Measurements from ENCODE around the gene NT5DC4. TPM values are rescaled to one million over a fixed set of nuclear protein-coding genes. Genes with fewer than 3 reads are reported as not detected.

The NT5DC4 gene
- total and polyA plus RNA-seq, 2 of the 4 experiments (the other 2 are of a cell fraction), result not detected

GRCh38 chr2:112698834-112699515, 21.8 kb upstream of the NT5DC4 start:
- no peaks in the 10 kb centered on the region for H3K36me3 ChIP-seq (ENCODE audit: control insufficient read depth, insufficient read depth, low read length)
- no peak overlapping the region for H3K14ac ChIP-seq (replicated peaks; ENCODE audit: low read depth, low read length)
- BruUV-seq (replicated peaks), result no TSS peak
- no peak overlapping the region for H3K4me3 ChIP-seq (ENCODE audit: insufficient read depth, low read depth, low read length)
- no peak overlapping the region for H3K56ac ChIP-seq (ENCODE audit: extremely low read depth, insufficient read depth, low read length)
- ATAC-seq (ENCODE audit: low read depth) (no peak), DNase-seq (no peak)
- no peak overlapping the region for H3K4ac ChIP-seq (ENCODE audit: low read depth, low read length)
- POLR2A ChIA-PET (ENCODE audit: unreplicated experiment), result no interaction called here
- in situ Hi-C loops (cut with MboI; ENCODE audit: low sequenced_read_pairs) (no loop called here), intact Hi-C loops (cut with micrococcal nuclease) (no loop called here), dilution Hi-C loops (cut with HindIII; ENCODE audit: low sequenced_read_pairs, unreplicated experiment) (no loop called here)
- H3K27ac ChIP-seq (ENCODE audit: insufficient read depth, low read length), result no peak overlapping the region
- H3K4me2 ChIP-seq (ENCODE audit: low read depth, low read length), result no peak overlapping the region
- H4K8ac ChIP-seq (ENCODE audit: low read depth in 2 of 2, low read length in 2 of 2), result no peak overlapping the region
- H4K20me1 ChIP-seq (ENCODE audit: insufficient read depth, low read length), result no peaks in the 10 kb centered on the region
- no peak overlapping the region for H2AK9ac ChIP-seq (replicated peaks; ENCODE audit: low read depth, low read length, poor library complexity)
- no peak overlapping the region for H2BK15ac ChIP-seq (ENCODE audit: low read depth, low read length)
- H3K4me1 ChIP-seq (ENCODE audit: control insufficient read depth, insufficient read depth, low read length), result no peaks in the 10 kb centered on the region
- no peaks in the 10 kb centered on the region for H3K9me3 ChIP-seq (ENCODE audit: control insufficient read depth, insufficient read depth, low read length)
- CTCF ChIA-PET, result interaction anchor here (0.8 to 1.3 kb wide), 2 partner anchors 14 to 51 kb away, joined by 3 read pairs; no protein-coding TSS in a partner anchor
- H2AFZ ChIP-seq (replicated peaks; ENCODE audit: low read length, poor library complexity), result no peak overlapping the region
- no peak overlapping the region for H2BK20ac ChIP-seq (ENCODE audit: low read depth, low read length)
- H3K79me1 ChIP-seq (ENCODE audit: low read depth in 1 of 2, low read length in 2 of 2), result no peaks in the 10 kb centered on the region
- no peak overlapping the region for H3K23ac ChIP-seq (ENCODE audit: low read depth, low read length)
- TF ChIP-seq RFX5 (IDR thresholded peaks at IDR 0.05; ENCODE audit: low read depth, low read length) (no peak), RCOR1 (IDR thresholded peaks at IDR 0.05; ENCODE audit: insufficient replicate concordance, low read length) (no peak)
- H4K5ac ChIP-seq (ENCODE audit: low read depth, low read length), result no peak overlapping the region
- no peak overlapping the region for H2AK5ac ChIP-seq (ENCODE audit: low read depth, low read length)
- no peak overlapping the region for H3K18ac ChIP-seq (ENCODE audit: low read depth, low read length)
- H3K9ac ChIP-seq (ENCODE audit: low read depth, low read length), result no peak overlapping the region
- H3K9me1 ChIP-seq (ENCODE audit: insufficient read depth, low read length), result no peaks in the 10 kb centered on the region
- H2BK5ac ChIP-seq (ENCODE audit: low read depth, low read length, poor library complexity, severe bottlenecking), result no peak overlapping the region
- no peak overlapping the region for H4K91ac ChIP-seq (ENCODE audit: insufficient read depth, low read depth, low read length)
- no peaks in the 10 kb centered on the region for H3K27me3 ChIP-seq (ENCODE audit: control insufficient read depth, insufficient read depth, low read length)
- H2BK120ac ChIP-seq (ENCODE audit: low read depth, low read length), result no peak overlapping the region
- WGBS, 2 experiments (ENCODE audit: extremely low coverage in 2 of 2, insufficient read length in 1 of 2), result no CpG with 5 or more reads among the region's 3 CpGs

Data from IMR-90 (cell line).